ENCODE results near the gene HYCC2.
"Not testable (repeated sequence)": the region's sequence is repeated elsewhere in the genome, so short reads cannot be mapped to it uniquely, and the experiment has no call there.

Gene HYCC2

GRCh38 chr2:201074996-201075395, 3.5 kb upstream of the HYCC2 start:
- no peak overlapping the region for H3K4me3 ChIP-seq (ENCODE audit: low read length)
- DNase-seq (ENCODE audit: low read depth, low spot score), result no peak

GRCh38 chr2:201073071-201073470, 1.6 kb upstream of the HYCC2 start:
- DNase-seq (ENCODE audit: low read depth, low spot score), result no peak
- peak overlapping the region; percentile 64 for H3K4me3 ChIP-seq (ENCODE audit: low read length)

- no peak for DNase-seq (ENCODE audit: low read depth, low spot score)
- peak overlapping the region; percentile 64 for H3K4me3 ChIP-seq (ENCODE audit: low read length)
Measured at GRCh38 chr2:201072201-201072530, 695 bp upstream of the HYCC2 start.

GRCh38 chr2:201070948-201071478, 458 bp downstream of the HYCC2 start:
- DNase-seq (ENCODE audit: low read depth, low spot score), result peak; percentile 16

GRCh38 chr2:201064797-201065329, 6.6 kb downstream of the HYCC2 start:
- H3K4me3 ChIP-seq (ENCODE audit: low read length), result no peak overlapping the region
- no peak for DNase-seq (ENCODE audit: low read depth, low spot score)

More at GRCh38 chr2:201070948-201071478, 458 bp downstream of the HYCC2 start:
- H3K4me3 ChIP-seq (ENCODE audit: low read length), result peak overlapping the region; percentile 64

- DNase-seq (ENCODE audit: low read depth, low spot score); H3K4me3 ChIP-seq (ENCODE audit: low read length): not testable (repeated sequence)
Measured at GRCh38 chr2:201063516-201063915, 8.0 kb downstream of the HYCC2 start.

GRCh38 chr2:201059961-201060755, 11.3 kb downstream of the HYCC2 start:
- DNase-seq (ENCODE audit: low read depth, low spot score), result no peak
- no peak overlapping the region for H3K4me3 ChIP-seq (ENCODE audit: low read length)

- no peak overlapping the region for H3K4me3 ChIP-seq (ENCODE audit: low read length)
Measured at GRCh38 chr2:201058914-201059313, 12.6 kb downstream of the HYCC2 start.

GRCh38 chr2:201057715-201058248, 13.7 kb downstream of the HYCC2 start:
- no peak overlapping the region for H3K4me3 ChIP-seq (ENCODE audit: low read length)
- no peak for DNase-seq (ENCODE audit: low read depth, low spot score)

More at GRCh38 chr2:201058914-201059313, 12.6 kb downstream of the HYCC2 start:
- DNase-seq (ENCODE audit: low read depth, low spot score), result no peak

- no peak for DNase-seq (ENCODE audit: low read depth, low spot score)
- H3K4me3 ChIP-seq (ENCODE audit: low read length), result no peak overlapping the region
Measured at GRCh38 chr2:201057087-201057521, 14.4 kb downstream of the HYCC2 start.

GRCh38 chr2:201049455-201049854, 22.0 kb downstream of the HYCC2 start:
- DNase-seq (ENCODE audit: low read depth, low spot score), result peak; percentile 25
- H3K4me3 ChIP-seq (ENCODE audit: low read length), result no peak overlapping the region

GRCh38 chr2:201046881-201047280, 24.6 kb downstream of the HYCC2 start:
- no peak for DNase-seq (ENCODE audit: low read depth, low spot score)
- H3K4me3 ChIP-seq (ENCODE audit: low read length), result no peak overlapping the region

GRCh38 chr2:201043050-201043449, 28.4 kb downstream of the HYCC2 start:
- not testable (repeated sequence) for DNase-seq (ENCODE audit: low read depth, low spot score); H3K4me3 ChIP-seq (ENCODE audit: low read length)

GRCh38 chr2:201042451-201042850, 29.0 kb downstream of the HYCC2 start:
- H3K4me3 ChIP-seq (ENCODE audit: low read length); DNase-seq (ENCODE audit: low read depth, low spot score): not testable (repeated sequence)

- no peak for DNase-seq (ENCODE audit: low read depth, low spot score)
Measured at GRCh38 chr2:201040867-201041628, 30.4 kb downstream of the HYCC2 start.

GRCh38 chr2:201038855-201039254, 32.6 kb downstream of the HYCC2 start:
- no peak overlapping the region for H3K4me3 ChIP-seq (ENCODE audit: low read length)
- no peak for DNase-seq (ENCODE audit: low read depth, low spot score)

More at GRCh38 chr2:201040867-201041628, 30.4 kb downstream of the HYCC2 start:
- H3K4me3 ChIP-seq (ENCODE audit: low read length), result no peak overlapping the region

GRCh38 chr2:201038361-201038760, 33.1 kb downstream of the HYCC2 start:
- DNase-seq (ENCODE audit: low read depth, low spot score); H3K4me3 ChIP-seq (ENCODE audit: low read length): not testable (repeated sequence)

GRCh38 chr2:201034355-201034754, 37.1 kb downstream of the HYCC2 start:
- H3K4me3 ChIP-seq (ENCODE audit: low read length); DNase-seq (ENCODE audit: low read depth, low spot score): not testable (repeated sequence)

- no peak for DNase-seq (ENCODE audit: low read depth, low spot score)
- no peak overlapping the region for H3K4me3 ChIP-seq (ENCODE audit: low read length)
Measured at GRCh38 chr2:201024518-201024917, 47.0 kb downstream of the HYCC2 start.
